ENCODE data around the gene ERO1B.

- TF ChIP-seq CTCF (IDR thresholded peaks at IDR 0.05; ENCODE audit: insufficient read depth, low read length) = no peak
- no peak for TF ChIP-seq POLR2AphosphoS5 (IDR thresholded peaks at IDR 0.05; ENCODE audit: low read depth)
- TF ChIP-seq REST (IDR thresholded peaks at IDR 0.05; ENCODE audit: insufficient replicate concordance, low read depth) = no peak
- no peak for TF ChIP-seq GABPA (IDR thresholded peaks at IDR 0.05; ENCODE audit: low read depth)
- TF ChIP-seq SPI1 (IDR thresholded peaks at IDR 0.05; ENCODE audit: borderline replicate concordance, low read depth) = no peak
These were observed 59.1 kb downstream of the ERO1B start for GRCh38 chr1:236222632-236223031.
